ENCODE data around the gene MIER2.
"Not testable (repeated sequence)": the region's sequence is repeated elsewhere in the genome, so short reads cannot be mapped to it uniquely, and the experiment has no call there.

Gene MIER2

GRCh38 chr19:281156-281853, 63.3 kb downstream of the MIER2 start:
- DNase-seq: no peak

- no peak for DNase-seq
Observed at GRCh38 chr19:280541-281009, 64.0 kb downstream of the MIER2 start.

GRCh38 chr19:279656-280055, 64.9 kb downstream of the MIER2 start:
- DNase-seq: no peak

- DNase-seq: no peak
Observed at GRCh38 chr19:279231-279630, 65.4 kb downstream of the MIER2 start.

GRCh38 chr19:277581-278165, 66.9 kb downstream of the MIER2 start:
- no peak for DNase-seq

GRCh38 chr19:277131-277530, 67.5 kb downstream of the MIER2 start:
- no peak for DNase-seq

GRCh38 chr19:275958-276646, 68.5 kb downstream of the MIER2 start:
- no peak for DNase-seq

GRCh38 chr19:275000-275399, 69.6 kb downstream of the MIER2 start:
- no peak for DNase-seq

GRCh38 chr19:273393-273792, 71.2 kb downstream of the MIER2 start:
- DNase-seq: no peak

- no peak for DNase-seq
Observed at GRCh38 chr19:271856-272255, 72.7 kb downstream of the MIER2 start.

GRCh38 chr19:270766-271318, 73.8 kb downstream of the MIER2 start:
- DNase-seq: not testable (repeated sequence)

- DNase-seq: no peak
Observed at GRCh38 chr19:269241-269640, 75.4 kb downstream of the MIER2 start.

GRCh38 chr19:262125-262524, 82.5 kb downstream of the MIER2 start:
- no peak for DNase-seq

GRCh38 chr19:256804-257203, 87.8 kb downstream of the MIER2 start:
- DNase-seq: not testable (repeated sequence)

Measured in stimulated activated CD4-positive, alpha-beta T cell treated with anti-CD3 and anti-CD28 coated beads, Interleukin-4, amount 100 ng/mL, for 24 hours (primary cell).